DOHH2 (cell line): ENCODE measurements around the gene NBPF6.
"Not testable (repeated sequence)": the region's sequence is repeated elsewhere in the genome, so short reads cannot be mapped to it uniquely, and the experiment has no call there.

ENCODE experiments used
- H3F3A ChIP-seq: fragments of 200-600 bp; sonication (generic), shearing (Covaris generic); 2 replicates; pipeline ENCODE4 v1.6.0; 2016; ENCODE audit warnings: antibody characterized with exemption, mild to moderate bottlenecking; ENCODE audit not compliant: control insufficient read depth, insufficient read depth
- H3K27ac ChIP-seq: fragments of 200-600 bp; sonication (generic); 2 replicates; pipeline ENCODE4 v1.5.1; 2014; ENCODE audit warnings: low read depth, mild to moderate bottlenecking, low read length, moderate library complexity
- H3K27me3 ChIP-seq: fragments of 200-600 bp; sonication (generic); 2 replicates; pipeline ENCODE4 v1.6.1; 2014; ENCODE audit warnings: mild to moderate bottlenecking, low read length, mixed read lengths; ENCODE audit not compliant: control insufficient read depth
- H3K36me3 ChIP-seq: fragments of 200-600 bp; sonication (generic); 2 replicates; pipeline ENCODE4 v1.6.1; 2014; ENCODE audit warnings: mild to moderate bottlenecking, low read length, moderate library complexity, mixed read lengths; ENCODE audit not compliant: control insufficient read depth
- H3K4me1 ChIP-seq: fragments of 200-600 bp; sonication (generic); 2 replicates; pipeline ENCODE4 v1.6.1; 2014; ENCODE audit warnings: mild to moderate bottlenecking, low read length, mixed read lengths; ENCODE audit not compliant: control insufficient read depth
- H3K4me2 ChIP-seq: fragments of 200-600 bp; sonication (generic); 2 replicates; pipeline ENCODE4 v1.6.0; 2014; ENCODE audit warnings: mild to moderate bottlenecking, low read length, moderate library complexity
- H3K4me3 ChIP-seq: fragments of 200-600 bp; sonication (generic); 2 replicates; pipeline ENCODE4 v1.5.1; 2014; ENCODE audit warnings: mild to moderate bottlenecking, low read length, mixed read lengths
- H3K79me2 ChIP-seq: fragments of 200-600 bp; sonication (generic); 2 replicates; pipeline ENCODE4 v1.6.1; 2014; ENCODE audit warnings: mild to moderate bottlenecking, low read length, mixed read lengths; ENCODE audit not compliant: control insufficient read depth
- H3K9me2 ChIP-seq: fragments of 200-600 bp; sonication (generic); replicated peaks from 2 replicates; pipeline ENCODE4 v1.6.1; 2014; ENCODE audit warnings: mild to moderate bottlenecking, low read length, mixed read lengths; ENCODE audit not compliant: control insufficient read depth
- H3K9me3 ChIP-seq: fragments of 200-600 bp; sonication (generic); 2 replicates; pipeline ENCODE4 v1.6.1; 2014; ENCODE audit warnings: antibody characterized with exemption, low read length, mixed read lengths; ENCODE audit not compliant: control insufficient read depth, insufficient read depth
- H4K20me1 ChIP-seq: fragments of 200-600 bp; sonication (generic); 2 replicates; pipeline ENCODE4 v1.6.0; 2014; ENCODE audit warnings: low read depth, mild to moderate bottlenecking, antibody characterized with exemption, low read length, moderate library complexity; ENCODE audit not compliant: control insufficient read depth, insufficient read depth

NBPF6 gene

GRCh38 chr1:108454521-108454920 is 4.4 kb downstream of the NBPF6 start:
- not testable (repeated sequence) for H3K79me2 ChIP-seq, H3K4me3 ChIP-seq, H4K20me1 ChIP-seq, H3F3A ChIP-seq, H3K4me1 ChIP-seq, H3K9me2 ChIP-seq, H3K27me3 ChIP-seq, H3K9me3 ChIP-seq, H3K4me2 ChIP-seq, H3K36me3 ChIP-seq, H3K27ac ChIP-seq

- not testable (repeated sequence) for H3K4me1 ChIP-seq, H3K9me2 ChIP-seq, H3K4me2 ChIP-seq, H3K27me3 ChIP-seq, H3F3A ChIP-seq, H3K79me2 ChIP-seq, H3K36me3 ChIP-seq, H3K9me3 ChIP-seq, H3K4me3 ChIP-seq, H3K27ac ChIP-seq, H4K20me1 ChIP-seq
These were observed 8.5 kb downstream of the NBPF6 start for GRCh38 chr1:108458661-108459060.

DNA sequence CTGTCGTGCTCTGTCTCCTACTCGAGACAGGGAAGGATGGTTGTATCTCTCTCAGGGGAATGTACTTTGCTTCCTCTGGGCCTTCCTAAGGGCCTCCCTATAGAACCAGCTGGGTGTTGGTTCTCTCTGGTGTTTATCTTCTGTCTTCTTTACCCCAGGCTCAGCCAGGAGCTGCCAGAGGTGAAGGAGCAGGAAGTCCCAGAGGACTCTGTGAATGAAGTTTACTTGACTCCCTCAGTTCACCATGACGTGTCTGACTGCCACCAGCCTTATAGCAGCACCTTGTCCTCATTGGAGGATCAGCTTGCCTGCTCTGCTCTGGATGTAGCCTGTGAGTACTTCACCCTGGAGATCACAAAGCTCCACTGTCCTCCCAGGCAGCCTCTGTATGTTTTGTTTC is 11.6 kb downstream of the NBPF6 start:
- not testable (repeated sequence) for H3K9me3 ChIP-seq, H3K36me3 ChIP-seq, H3K79me2 ChIP-seq, H4K20me1 ChIP-seq, H3K4me2 ChIP-seq, H3K4me3 ChIP-seq, H3K9me2 ChIP-seq, H3K4me1 ChIP-seq, H3F3A ChIP-seq, H3K27me3 ChIP-seq, H3K27ac ChIP-seq

- H4K20me1 ChIP-seq, H3K79me2 ChIP-seq, H3K4me1 ChIP-seq, H3K9me2 ChIP-seq, H3K4me2 ChIP-seq, H3K27ac ChIP-seq, H3K36me3 ChIP-seq, H3K27me3 ChIP-seq, H3K4me3 ChIP-seq, H3F3A ChIP-seq, H3K9me3 ChIP-seq: not testable (repeated sequence)
These were observed 13.8 kb downstream of the NBPF6 start for GRCh38 chr1:108463962-108464361.

- H3K4me3 ChIP-seq, H3K9me3 ChIP-seq, H3K9me2 ChIP-seq, H3K4me2 ChIP-seq, H3F3A ChIP-seq, H3K36me3 ChIP-seq, H3K27ac ChIP-seq, H3K79me2 ChIP-seq, H3K4me1 ChIP-seq, H3K27me3 ChIP-seq, H4K20me1 ChIP-seq: not testable (repeated sequence)
These were observed 16.0 kb downstream of the NBPF6 start for GRCh38 chr1:108466166-108466565.

GRCh38 chr1:108467155-108467554 is 17.0 kb downstream of the NBPF6 start:
- H3K27me3 ChIP-seq, H4K20me1 ChIP-seq, H3K36me3 ChIP-seq, H3K79me2 ChIP-seq, H3F3A ChIP-seq, H3K9me2 ChIP-seq, H3K4me2 ChIP-seq, H3K9me3 ChIP-seq, H3K4me3 ChIP-seq, H3K27ac ChIP-seq, H3K4me1 ChIP-seq: not testable (repeated sequence)

DNA sequence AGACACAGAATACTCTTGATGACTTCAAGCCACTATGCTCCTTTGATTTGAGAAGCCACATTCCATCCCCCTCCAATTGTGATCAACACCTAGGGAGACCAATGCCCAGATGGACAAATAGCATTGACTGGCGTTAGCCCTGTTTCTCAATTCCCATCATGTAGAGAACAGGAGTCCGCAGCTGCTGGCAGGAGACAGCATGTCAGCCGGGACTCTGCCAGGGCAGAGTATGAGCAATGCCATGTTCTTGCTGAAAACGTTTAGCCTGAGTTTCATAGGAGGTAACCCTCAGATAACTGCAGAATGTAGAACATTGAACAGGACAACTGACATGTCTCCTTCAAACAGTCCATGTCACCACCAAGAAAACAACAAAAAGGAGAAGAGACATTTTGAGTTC is 20.6 kb downstream of the NBPF6 start:
- H3K4me2 ChIP-seq, H3F3A ChIP-seq, H4K20me1 ChIP-seq, H3K27ac ChIP-seq, H3K9me2 ChIP-seq, H3K27me3 ChIP-seq, H3K36me3 ChIP-seq, H3K4me1 ChIP-seq, H3K9me3 ChIP-seq, H3K4me3 ChIP-seq, H3K79me2 ChIP-seq: not testable (repeated sequence)

DNA sequence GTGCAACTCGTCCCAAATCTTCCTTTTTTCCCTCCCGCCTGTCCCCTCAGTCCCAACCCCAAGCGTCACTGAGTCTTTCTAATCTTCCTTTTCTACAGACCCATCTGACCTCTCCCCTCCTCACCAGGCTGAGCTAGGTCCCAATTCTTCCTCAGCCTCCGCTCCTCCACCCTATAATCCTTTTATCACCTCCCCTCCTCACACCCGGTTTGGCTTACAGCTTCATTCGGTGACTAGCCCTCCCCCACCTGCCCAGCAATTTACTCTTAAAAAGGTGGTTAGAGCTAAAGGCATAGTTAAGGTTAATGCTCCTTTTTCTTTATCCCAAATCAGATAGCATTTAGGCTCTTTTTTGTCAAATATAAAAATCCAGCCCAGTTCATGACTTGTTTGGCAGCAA is 24.4 kb downstream of the NBPF6 start:
- not testable (repeated sequence) for H3K9me3 ChIP-seq, H3K4me2 ChIP-seq, H3K36me3 ChIP-seq, H3K27ac ChIP-seq, H3K27me3 ChIP-seq, H3K4me1 ChIP-seq, H3F3A ChIP-seq, H4K20me1 ChIP-seq, H3K9me2 ChIP-seq, H3K4me3 ChIP-seq, H3K79me2 ChIP-seq
